ENCODE data around the gene PCDHGA7.
"Not testable (repeated sequence)": the region's sequence is repeated elsewhere in the genome, so short reads cannot be mapped to it uniquely, and the experiment has no call there.

PCDHGA7 gene

DNA sequence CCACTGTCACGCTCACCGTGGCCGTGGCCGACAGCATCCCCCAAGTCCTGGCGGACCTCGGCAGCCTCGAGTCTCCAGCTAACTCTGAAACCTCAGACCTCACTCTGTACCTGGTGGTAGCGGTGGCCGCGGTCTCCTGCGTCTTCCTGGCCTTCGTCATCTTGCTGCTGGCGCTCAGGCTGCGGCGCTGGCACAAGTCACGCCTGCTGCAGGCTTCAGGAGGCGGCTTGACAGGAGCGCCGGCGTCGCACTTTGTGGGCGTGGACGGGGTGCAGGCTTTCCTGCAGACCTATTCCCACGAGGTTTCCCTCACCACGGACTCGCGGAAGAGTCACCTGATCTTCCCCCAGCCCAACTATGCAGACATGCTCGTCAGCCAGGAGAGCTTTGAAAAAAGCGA, 50.2 kb downstream of the PCDHGA7 start:
- not testable (repeated sequence) for DNase-seq

GRCh38 chr5:141434006-141434405, 51.5 kb downstream of the PCDHGA7 start:
- DNase-seq = no peak

All from DMS53 (cell line).